Activated naive CD4-positive, alpha-beta T cell treated with Interleukin-2 at 50 U/mL for 16 hours (primary cell): ENCODE measurements around the gene ADGRF1.

Experiments
- DNase-seq: peaks from one replicate; pipeline ENCODE4 v3.0.0-alpha.2; 2020

Gene ADGRF1

GRCh38 chr6:46973029-46973428, 69.1 kb downstream of the ADGRF1 start:
- no peak for DNase-seq

- DNase-seq: no peak
Observed at GRCh38 chr6:46972531-46972930, 69.6 kb downstream of the ADGRF1 start.

GRCh38 chr6:46969206-46969605, 72.9 kb downstream of the ADGRF1 start:
- DNase-seq: no peak

GRCh38 chr6:46967826-46968349, 74.2 kb downstream of the ADGRF1 start:
- DNase-seq: no peak

DNA sequence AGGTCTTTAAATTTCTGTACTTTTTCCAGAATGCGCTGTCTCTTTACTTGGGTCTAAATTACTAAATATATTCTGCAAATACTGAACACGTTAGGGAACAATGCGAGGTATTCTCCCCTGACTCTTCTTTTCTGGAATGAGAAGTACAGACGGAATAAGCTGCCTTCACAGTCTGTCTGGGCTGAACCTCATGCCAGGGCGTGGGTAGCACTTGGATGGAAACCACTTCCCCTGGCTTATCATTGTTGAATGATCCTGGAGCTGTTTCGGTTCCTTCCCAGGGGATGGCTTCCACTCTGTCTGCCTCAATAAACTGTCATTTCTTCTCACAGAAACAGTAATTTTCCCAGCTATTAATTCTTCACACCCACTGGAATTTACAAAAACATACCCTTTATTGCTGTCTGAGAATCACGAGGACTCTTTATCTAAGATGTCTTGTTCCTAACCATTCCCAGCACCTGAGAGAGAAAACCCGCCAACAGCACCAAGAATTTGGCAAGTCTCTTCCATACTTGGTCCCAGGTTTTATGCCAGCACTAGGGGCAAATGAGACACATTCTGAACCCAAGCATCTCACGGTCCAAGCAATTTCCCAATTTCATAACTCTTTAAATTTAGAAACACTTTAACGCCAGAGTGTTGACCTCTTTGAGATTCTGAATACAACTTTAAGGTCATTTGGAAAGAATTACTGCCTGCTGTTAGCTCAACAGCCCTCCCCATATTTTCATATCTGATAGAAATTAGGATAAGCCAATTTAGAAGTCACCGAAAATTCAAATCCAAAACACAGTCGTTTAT, 77.2 kb downstream of the ADGRF1 start:
- no peak for DNase-seq

- no peak for DNase-seq
Observed at GRCh38 chr6:46963626-46964025, 78.5 kb downstream of the ADGRF1 start.

DNA sequence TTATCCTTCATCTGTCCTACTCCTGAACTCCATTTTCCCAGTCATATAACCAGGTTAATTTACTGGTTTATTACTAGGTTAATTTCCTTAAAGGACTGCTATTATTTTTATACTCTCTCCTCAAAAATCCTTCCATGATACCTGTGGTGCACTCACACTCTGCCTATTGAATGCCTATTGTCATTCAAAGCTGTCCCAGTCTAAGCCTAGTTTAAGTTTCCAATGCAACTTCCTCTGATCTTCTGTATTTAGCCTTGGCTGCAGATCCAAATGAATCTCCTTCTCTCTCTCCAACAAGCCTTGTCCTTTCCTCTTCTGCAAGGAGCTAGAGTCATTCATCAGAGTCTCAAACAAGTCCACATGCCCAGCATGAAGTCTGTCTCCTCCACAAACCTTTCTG, 79.1 kb downstream of the ADGRF1 start:
- DNase-seq: no peak

DNA sequence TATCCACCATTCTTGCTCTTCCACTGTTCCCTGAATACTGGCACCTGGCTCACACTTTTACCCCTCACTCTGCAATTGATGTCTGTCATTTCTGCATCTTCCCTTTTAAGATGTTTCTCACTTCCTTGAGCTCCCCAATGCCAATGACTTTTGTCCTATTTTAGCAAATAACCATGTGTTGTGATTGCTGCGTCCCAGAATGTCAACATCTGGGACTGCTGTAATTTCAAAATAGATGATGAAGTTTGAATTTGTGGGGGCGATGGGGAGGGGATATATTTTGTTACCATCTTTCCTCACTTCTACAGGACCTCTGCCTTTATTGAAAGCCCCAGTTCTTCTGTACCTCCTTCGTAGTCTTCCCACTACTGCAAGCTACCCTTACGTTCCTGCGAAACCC, 80.4 kb downstream of the ADGRF1 start:
- no peak for DNase-seq

- no peak for DNase-seq
Observed at GRCh38 chr6:46961232-46961631, 80.9 kb downstream of the ADGRF1 start.

DNA sequence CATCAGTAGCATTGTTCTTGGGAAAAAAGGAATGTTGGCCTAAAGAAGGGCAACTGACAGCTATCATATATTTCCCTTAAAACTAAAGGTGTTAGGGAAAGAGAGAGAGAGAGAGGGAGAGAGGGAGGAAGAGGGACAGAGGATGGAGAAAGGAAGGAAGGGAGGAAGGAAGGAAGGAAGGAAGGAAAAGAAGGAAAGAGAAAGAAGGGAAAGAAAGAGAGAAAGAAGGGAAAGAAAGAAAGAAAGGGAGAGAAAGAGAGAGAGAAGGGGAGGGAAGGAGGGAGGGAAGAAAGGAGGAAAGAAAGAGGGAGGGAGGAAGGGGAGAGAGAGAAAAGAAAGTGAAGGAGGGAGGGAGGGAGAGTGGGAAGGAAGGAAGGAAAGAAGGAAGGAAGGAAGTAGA, 82.7 kb downstream of the ADGRF1 start:
- no peak for DNase-seq

DNA sequence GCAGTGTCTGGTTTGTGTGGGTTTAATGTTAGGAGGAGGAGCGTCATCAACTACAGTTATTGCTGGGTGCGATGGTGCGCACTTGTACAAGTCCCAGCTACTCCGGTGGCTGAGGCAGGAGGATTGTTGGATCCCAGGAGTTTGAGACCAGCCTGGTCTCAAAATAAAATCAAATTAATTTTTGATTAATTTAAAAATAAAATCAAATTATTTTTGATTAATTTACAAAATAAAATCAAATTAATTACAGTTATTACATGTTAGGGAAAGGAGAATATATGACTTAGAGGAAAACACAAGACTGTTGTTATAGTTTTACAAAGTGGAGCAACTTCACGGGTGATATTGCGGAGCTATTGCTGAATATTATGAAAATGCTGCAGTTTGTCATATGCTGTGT, 85.7 kb downstream of the ADGRF1 start:
- DNase-seq: no peak

- DNase-seq: no peak
Observed at GRCh38 chr6:46954837-46955451, 87.2 kb downstream of the ADGRF1 start.

- DNase-seq: no peak
Observed at GRCh38 chr6:46953921-46954320, 88.2 kb downstream of the ADGRF1 start.

DNA sequence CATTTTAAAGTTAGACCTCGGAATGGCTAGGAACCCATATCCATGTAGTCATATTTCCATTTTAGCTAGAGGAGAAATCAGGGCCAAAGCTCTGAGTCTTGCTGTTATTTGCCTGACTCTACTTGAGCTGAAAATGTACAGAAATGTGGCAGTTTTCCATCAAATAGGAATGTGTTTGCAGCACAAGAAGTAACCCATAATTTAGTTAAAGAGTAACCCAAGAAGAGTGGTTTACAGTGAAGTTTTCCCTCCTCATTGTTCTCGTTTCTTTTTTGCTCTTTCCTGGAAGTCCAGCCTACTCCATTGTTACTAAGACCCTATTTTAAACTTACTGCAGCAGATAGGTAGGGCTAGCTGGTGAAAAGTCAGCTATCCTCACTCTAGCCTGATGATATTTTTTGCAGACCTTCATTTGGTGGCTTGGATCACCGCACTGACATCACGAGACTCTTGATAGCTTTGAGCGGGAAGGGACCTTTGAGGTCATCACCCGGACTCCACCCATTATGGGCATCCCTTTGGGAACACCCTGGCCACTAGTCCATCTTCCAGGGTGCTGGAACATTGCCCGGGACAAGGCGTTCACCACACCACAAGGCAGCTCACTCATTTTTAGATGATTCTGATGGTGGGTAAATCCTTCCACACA, 92.4 kb downstream of the ADGRF1 start:
- DNase-seq: no peak

GRCh38 chr6:46948699-46949098, 93.4 kb downstream of the ADGRF1 start:
- DNase-seq: no peak
